ENCODE data around the gene CAMKK1. TPM values are rescaled to one million over a fixed set of nuclear protein-coding genes. Genes with fewer than 3 reads are reported as not detected.
A peak's percentile ranks its signal among the peaks of the same experiment; 100 is the strongest.

CAMKK1 gene
- total RNA-seq, 1 donor from 2014 or later = 3.4 TPM

- FAIRE-seq = no peak
- no peak for DNase-seq (ENCODE audit: low read depth)
- peaks cover 38% of the 10 kb centered on the region for H3K36me3 ChIP-seq (ENCODE audit: control insufficient read depth, insufficient read depth, low read length)
- no peak for TF ChIP-seq CTCF (IDR thresholded peaks at IDR 0.05; ENCODE audit: insufficient read depth, low read length, severe bottlenecking)
- no peak overlapping the region for H3K4me3 ChIP-seq (ENCODE audit: low read depth, low read length)
- H3K27me3 ChIP-seq (ENCODE audit: control insufficient read depth, insufficient read depth, low read length) = no peaks in the 10 kb centered on the region
These were observed 13.0 kb downstream of the CAMKK1 start for GRCh38 chr17:3879591-3880417.

- no peak overlapping the region for H3K4me3 ChIP-seq (ENCODE audit: low read depth, low read length)
- peak; percentile 85 for FAIRE-seq
- no peak for DNase-seq (ENCODE audit: low read depth)
- no peak for TF ChIP-seq CTCF (IDR thresholded peaks at IDR 0.05; ENCODE audit: insufficient read depth, low read length, severe bottlenecking)
- H3K27me3 ChIP-seq (ENCODE audit: control insufficient read depth, insufficient read depth, low read length) = no peaks in the 10 kb centered on the region
- H3K36me3 ChIP-seq (ENCODE audit: control insufficient read depth, insufficient read depth, low read length) = peaks cover 33% of the 10 kb centered on the region
These were observed 13.7 kb downstream of the CAMKK1 start for GRCh38 chr17:3879186-3879585.

GRCh38 chr17:3877220-3877619 is 15.6 kb downstream of the CAMKK1 start:
- H3K4me3 ChIP-seq (ENCODE audit: low read depth, low read length) = no peak overlapping the region
- H3K27me3 ChIP-seq (ENCODE audit: control insufficient read depth, insufficient read depth, low read length) = no peaks in the 10 kb centered on the region
- H3K36me3 ChIP-seq (ENCODE audit: control insufficient read depth, insufficient read depth, low read length) = peaks cover 23% of the 10 kb centered on the region
- DNase-seq (ENCODE audit: low read depth) (no peak), FAIRE-seq (no peak)
- no peak for TF ChIP-seq CTCF (IDR thresholded peaks at IDR 0.05; ENCODE audit: insufficient read depth, low read length, severe bottlenecking)

- Histone ChIP-seq H3K27me3 (ENCODE audit: control insufficient read depth, insufficient read depth, low read length) (no peaks in the 10 kb centered on the region), H3K36me3 (ENCODE audit: control insufficient read depth, insufficient read depth, low read length) (peaks cover 24% of the 10 kb centered on the region), H3K4me3 (ENCODE audit: low read depth, low read length) (no peak overlapping the region)
- no peak for TF ChIP-seq CTCF (IDR thresholded peaks at IDR 0.05; ENCODE audit: insufficient read depth, low read length, severe bottlenecking)
- no peak for FAIRE-seq
- no peak for DNase-seq (ENCODE audit: low read depth)
These were observed 17.5 kb downstream of the CAMKK1 start for GRCh38 chr17:3875317-3875716.

- Histone ChIP-seq H3K4me3 (ENCODE audit: low read depth, low read length) (no peak overlapping the region), H3K36me3 (ENCODE audit: control insufficient read depth, insufficient read depth, low read length) (peaks cover 19% of the 10 kb centered on the region)
- TF ChIP-seq CTCF (IDR thresholded peaks at IDR 0.05; ENCODE audit: insufficient read depth, low read length, severe bottlenecking) = no peak
These were observed 19.0 kb downstream of the CAMKK1 start for GRCh38 chr17:3873862-3874261.

More at GRCh38 chr17:3873862-3874261, 19.0 kb downstream of the CAMKK1 start:
- H3K27me3 ChIP-seq (ENCODE audit: control insufficient read depth, insufficient read depth, low read length) = no peaks in the 10 kb centered on the region
- FAIRE-seq (no peak), DNase-seq (ENCODE audit: low read depth) (no peak)

Measured in bronchial epithelial cell (primary cell).